Measurements from ENCODE around the gene GPM6B. TPM values are rescaled to one million over a fixed set of nuclear protein-coding genes. Genes with fewer than 3 reads are reported as not detected.

Gene GPM6B
- total and polyA plus RNA-seq, 2 of the 4 experiments (the other 2 are of a cell fraction) = 4.2 to 5.9 TPM

DNA sequence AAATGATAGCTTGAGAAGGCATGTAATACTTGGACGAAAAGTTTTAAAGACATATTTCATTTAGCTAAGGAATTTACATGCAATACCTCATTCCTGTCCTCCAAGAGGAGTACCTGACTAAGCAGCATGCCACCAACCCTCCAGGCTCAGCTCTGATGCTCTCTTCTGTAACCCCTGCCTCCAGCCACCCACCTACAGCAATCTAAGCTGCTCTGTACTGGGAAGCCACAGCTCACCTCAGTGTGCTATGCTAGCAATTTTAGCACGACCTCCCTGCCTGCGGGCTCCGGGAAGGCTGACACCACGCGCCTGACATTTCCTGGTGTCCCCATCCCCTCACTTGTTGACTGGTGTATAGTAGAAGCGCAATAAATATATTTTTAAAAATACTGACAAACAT lies 23.2 kb upstream of the GPM6B start:
- Histone ChIP-seq H3K9me1 (ENCODE audit: insufficient read depth, low read length) (no peaks in the 10 kb centered on the region), H4K91ac (ENCODE audit: insufficient read depth, low read depth, low read length) (no peak overlapping the region), H3K27me3 (ENCODE audit: control insufficient read depth, insufficient read depth, low read length) (peaks cover 12% of the 10 kb centered on the region), H4K20me1 (ENCODE audit: insufficient read depth, low read length) (no peaks in the 10 kb centered on the region), H3K18ac (ENCODE audit: low read depth, low read length) (no peak overlapping the region), H2BK5ac (ENCODE audit: low read depth, low read length, poor library complexity, severe bottlenecking) (no peak overlapping the region), H3K4me3 (ENCODE audit: insufficient read depth, low read depth, low read length) (no peak overlapping the region), H4K8ac (ENCODE audit: low read depth in 2 of 2, low read length in 2 of 2) (no peak overlapping the region), H2BK120ac (ENCODE audit: low read depth, low read length) (no peak overlapping the region), H2AFZ (replicated peaks; ENCODE audit: low read length, poor library complexity) (no peak overlapping the region), H3K4me2 (ENCODE audit: low read depth, low read length) (no peak overlapping the region), H2AK5ac (ENCODE audit: low read depth, low read length) (no peak overlapping the region), H3K79me1 (ENCODE audit: low read depth in 1 of 2, low read length in 2 of 2) (no peaks in the 10 kb centered on the region), H2AK9ac (replicated peaks; ENCODE audit: low read depth, low read length, poor library complexity) (no peak overlapping the region), H2BK20ac (ENCODE audit: low read depth, low read length) (no peak overlapping the region), H3K4me1 (ENCODE audit: control insufficient read depth, insufficient read depth, low read length) (no peaks in the 10 kb centered on the region), H3K56ac (ENCODE audit: extremely low read depth, insufficient read depth, low read length) (no peak overlapping the region), H3K27ac (ENCODE audit: insufficient read depth, low read length) (no peak overlapping the region), H3K23ac (ENCODE audit: low read depth, low read length) (no peak overlapping the region), H3K36me3 (ENCODE audit: control insufficient read depth, insufficient read depth, low read length) (no peaks in the 10 kb centered on the region), H3K14ac (replicated peaks; ENCODE audit: low read depth, low read length) (no peak overlapping the region), H3K9me3 (ENCODE audit: control insufficient read depth, insufficient read depth, low read length) (no peaks in the 10 kb centered on the region), H3K9ac (ENCODE audit: low read depth, low read length) (no peak overlapping the region), H2BK15ac (ENCODE audit: low read depth, low read length) (no peak overlapping the region), H4K5ac (ENCODE audit: low read depth, low read length) (no peak overlapping the region), H3K4ac (ENCODE audit: low read depth, low read length) (no peak overlapping the region)
- intact Hi-C loops (cut with micrococcal nuclease) = no loop called here
- dilution Hi-C loops (cut with HindIII; ENCODE audit: low sequenced_read_pairs, unreplicated experiment) = no loop called here
- CTCF ChIA-PET = no interaction called here
- no peak for TF ChIP-seq MXI1 (IDR thresholded peaks at IDR 0.05; ENCODE audit: borderline replicate concordance, low read depth, low read length)
- TF ChIP-seq RFX5 (IDR thresholded peaks at IDR 0.05; ENCODE audit: low read depth, low read length) = no peak
- TF ChIP-seq MAZ (IDR thresholded peaks at IDR 0.05; ENCODE audit: borderline replicate concordance, low read depth, low read length) = no peak
- TF ChIP-seq, protein P1, sequence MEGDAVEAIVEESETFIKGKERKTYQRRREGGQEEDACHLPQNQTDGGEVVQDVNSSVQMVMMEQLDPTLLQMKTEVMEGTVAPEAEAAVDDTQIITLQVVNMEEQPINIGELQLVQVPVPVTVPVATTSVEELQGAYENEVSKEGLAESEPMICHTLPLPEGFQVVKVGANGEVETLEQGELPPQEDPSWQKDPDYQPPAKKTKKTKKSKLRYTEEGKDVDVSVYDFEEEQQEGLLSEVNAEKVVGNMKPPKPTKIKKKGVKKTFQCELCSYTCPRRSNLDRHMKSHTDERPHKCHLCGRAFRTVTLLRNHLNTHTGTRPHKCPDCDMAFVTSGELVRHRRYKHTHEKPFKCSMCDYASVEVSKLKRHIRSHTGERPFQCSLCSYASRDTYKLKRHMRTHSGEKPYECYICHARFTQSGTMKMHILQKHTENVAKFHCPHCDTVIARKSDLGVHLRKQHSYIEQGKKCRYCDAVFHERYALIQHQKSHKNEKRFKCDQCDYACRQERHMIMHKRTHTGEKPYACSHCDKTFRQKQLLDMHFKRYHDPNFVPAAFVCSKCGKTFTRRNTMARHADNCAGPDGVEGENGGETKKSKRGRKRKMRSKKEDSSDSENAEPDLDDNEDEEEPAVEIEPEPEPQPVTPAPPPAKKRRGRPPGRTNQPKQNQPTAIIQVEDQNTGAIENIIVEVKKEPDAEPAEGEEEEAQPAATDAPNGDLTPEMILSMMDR (conservative IDR thresholded peaks at IDR 0.05; ENCODE audit: low read depth, low read length) = no peak
- TF ChIP-seq MAFK (IDR thresholded peaks at IDR 0.05; ENCODE audit: low read depth, low read length) = no peak
- no peak for TF ChIP-seq CEBPB (IDR thresholded peaks at IDR 0.05; ENCODE audit: low read depth, low read length)
- TF ChIP-seq ELK1 (IDR thresholded peaks at IDR 0.05; ENCODE audit: borderline replicate concordance, low read depth, low read length) = no peak
- no peak for TF ChIP-seq FOS (IDR thresholded peaks at IDR 0.05; ENCODE audit: low read depth, low read length)
- TF ChIP-seq, protein P2, sequence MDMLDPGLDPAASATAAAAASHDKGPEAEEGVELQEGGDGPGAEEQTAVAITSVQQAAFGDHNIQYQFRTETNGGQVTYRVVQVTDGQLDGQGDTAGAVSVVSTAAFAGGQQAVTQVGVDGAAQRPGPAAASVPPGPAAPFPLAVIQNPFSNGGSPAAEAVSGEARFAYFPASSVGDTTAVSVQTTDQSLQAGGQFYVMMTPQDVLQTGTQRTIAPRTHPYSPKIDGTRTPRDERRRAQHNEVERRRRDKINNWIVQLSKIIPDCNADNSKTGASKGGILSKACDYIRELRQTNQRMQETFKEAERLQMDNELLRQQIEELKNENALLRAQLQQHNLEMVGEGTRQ (IDR thresholded peaks at IDR 0.05; ENCODE audit: low read depth, low read length) = no peak
- no peak for TF ChIP-seq BHLHE40 (IDR thresholded peaks at IDR 0.05; ENCODE audit: low read depth, low read length)
- TF ChIP-seq NFE2L2 (IDR thresholded peaks at IDR 0.05; ENCODE audit: low read depth, low read length) = no peak
- TF ChIP-seq POLR2A (IDR thresholded peaks at IDR 0.05; ENCODE audit: low read depth, low read length) = no peak
- TF ChIP-seq SMC3 (IDR thresholded peaks at IDR 0.05; ENCODE audit: low read depth, low read length) = no peak
- no peak for TF ChIP-seq RCOR1 (IDR thresholded peaks at IDR 0.05; ENCODE audit: insufficient replicate concordance, low read length)
- TF ChIP-seq RAD21 (IDR thresholded peaks at IDR 0.05; ENCODE audit: low read length) = no peak
- no peak for TF ChIP-seq CHD1 (IDR thresholded peaks at IDR 0.05; ENCODE audit: low read depth, low read length)
- no TSS peak for BruUV-seq (replicated peaks)
- no CpG with 5 or more reads among the region's 7 CpGs for WGBS, 2 experiments (ENCODE audit: extremely low coverage in 2 of 2, insufficient read length in 1 of 2)
- in situ Hi-C loops (cut with MboI; ENCODE audit: low sequenced_read_pairs) = no loop called here
- POLR2A ChIA-PET (ENCODE audit: unreplicated experiment) = interaction anchor here (0.6 kb wide), 1 partner anchor 141 kb away, joined by 3 read pairs; no protein-coding TSS in a partner anchor
- no peak for DNase-seq
- no peak for ATAC-seq (ENCODE audit: low read depth)

Measured in IMR-90 (cell line).